KMS-11 (cell line): ENCODE results near the gene SUV39H2.

Experiments used
- H2AFZ ChIP-seq: fragments of 200-600 bp; sonication (generic); 2 replicates; pipeline ENCODE4 v1.6.1; 2016; ENCODE audit warnings: antibody characterized with exemption, mixed run types, low read depth
- H3K27ac ChIP-seq: fragments of 200-600 bp; sonication (generic); 2 replicates; pipeline ENCODE4 v1.6.1; 2016; ENCODE audit warnings: mild to moderate bottlenecking, mixed run types
- H3K27me3 ChIP-seq: fragments of 200-600 bp; sonication (generic); 2 replicates; pipeline ENCODE4 v1.6.1; 2017; ENCODE audit warnings: mild to moderate bottlenecking, low read depth, mixed run types, moderate library complexity; ENCODE audit not compliant: insufficient read depth
- H3K36me3 ChIP-seq: fragments of 200-600 bp; sonication (generic); 2 replicates; pipeline ENCODE4 v1.6.1; 2017; ENCODE audit warnings: mild to moderate bottlenecking, mixed run types; ENCODE audit not compliant: insufficient read depth
- H3K4me1 ChIP-seq: fragments of 200-600 bp; sonication (generic); 2 replicates; pipeline ENCODE4 v1.6.1; 2016; ENCODE audit warnings: mild to moderate bottlenecking, low read depth, mixed run types; ENCODE audit not compliant: poor library complexity, severe bottlenecking
- H3K4me2 ChIP-seq: fragments of 200-600 bp; sonication (generic); 2 replicates; pipeline ENCODE4 v1.7.0; 2016; ENCODE audit warnings: mild to moderate bottlenecking, mixed run types
- H3K4me3 ChIP-seq: fragments of 200-600 bp; sonication (generic); IDR thresholded peaks from 2 replicates; pipeline ENCODE4 v1.6.1; 2017; ENCODE audit warnings: low read depth, low read length, mixed read lengths; ENCODE audit not compliant: insufficient read depth
- H3K79me2 ChIP-seq: fragments of 200-600 bp; sonication (generic); 2 replicates; pipeline ENCODE4 v1.6.1; 2016; ENCODE audit warnings: low read depth, mixed run types; ENCODE audit not compliant: insufficient read depth
- H3K9ac ChIP-seq: fragments of 200-600 bp; sonication (generic); 2 replicates; pipeline ENCODE4 v1.6.1; 2016; ENCODE audit warnings: mild to moderate bottlenecking, mixed run types
- H4K20me1 ChIP-seq: fragments of 200-600 bp; sonication (generic); 2 replicates; pipeline ENCODE4 v1.6.1; 2016; ENCODE audit warnings: mild to moderate bottlenecking, mixed run types; ENCODE audit not compliant: insufficient read depth
- TF ChIP-seq, protein P1 (sequence below): fragments of 200-600 bp; sonication (generic); conservative IDR thresholded peaks from 2 replicates; pipeline ENCODE4 v1.6.1; 2017; ENCODE audit warnings: low read depth, mild to moderate bottlenecking, antibody characterized with exemption, low read length, moderate library complexity, mixed read lengths

SUV39H2 gene

DNA sequence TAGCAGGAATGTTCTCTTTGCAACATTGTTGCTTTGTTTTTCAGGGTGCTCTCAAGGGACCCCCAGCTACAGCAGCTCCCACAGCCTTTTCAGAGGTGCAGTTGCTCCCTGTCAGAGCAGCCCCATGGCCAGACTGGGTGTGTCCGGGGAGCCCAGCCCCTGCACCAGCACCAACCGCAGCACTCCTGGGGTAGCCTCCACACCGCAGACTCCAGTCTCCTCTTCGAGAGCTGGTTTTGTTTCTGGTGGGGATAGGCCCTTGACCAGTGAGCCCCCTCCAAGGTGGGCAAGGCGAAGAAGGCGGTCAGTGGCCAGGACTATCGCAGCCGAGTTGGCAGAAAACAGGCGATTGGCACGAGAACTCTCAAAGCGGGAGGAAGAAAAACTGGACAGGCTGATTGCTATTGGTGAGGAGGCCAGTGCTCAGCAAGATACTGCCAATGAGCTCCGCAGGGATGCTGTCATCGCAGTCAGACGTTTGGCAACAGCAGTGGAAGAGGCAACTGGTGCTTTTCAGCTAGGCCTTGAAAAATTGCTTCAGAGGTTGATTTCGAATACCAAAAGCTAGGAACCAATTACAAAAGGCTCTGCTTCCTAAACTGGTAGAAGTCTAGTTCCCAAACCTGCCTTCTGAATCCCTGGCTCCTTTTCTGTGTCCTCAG is 35.2 kb upstream of the SUV39H2 start:
- Histone ChIP-seq H3K27ac (no peak overlapping the region), H3K4me1 (peaks cover 9% of the 10 kb centered on the region), H3K27me3 (no peaks in the 10 kb centered on the region), H3K4me3 (no peak overlapping the region), H2AFZ (no peak overlapping the region), H3K4me2 (no peak overlapping the region), H3K36me3 (no peaks in the 10 kb centered on the region; the same call in 1 of the 2 replicates), H4K20me1 (no peaks in the 10 kb centered on the region), H3K79me2 (peaks cover 39% of the 10 kb centered on the region), H3K9ac (no peak overlapping the region)
- TF ChIP-seq, protein P1, sequence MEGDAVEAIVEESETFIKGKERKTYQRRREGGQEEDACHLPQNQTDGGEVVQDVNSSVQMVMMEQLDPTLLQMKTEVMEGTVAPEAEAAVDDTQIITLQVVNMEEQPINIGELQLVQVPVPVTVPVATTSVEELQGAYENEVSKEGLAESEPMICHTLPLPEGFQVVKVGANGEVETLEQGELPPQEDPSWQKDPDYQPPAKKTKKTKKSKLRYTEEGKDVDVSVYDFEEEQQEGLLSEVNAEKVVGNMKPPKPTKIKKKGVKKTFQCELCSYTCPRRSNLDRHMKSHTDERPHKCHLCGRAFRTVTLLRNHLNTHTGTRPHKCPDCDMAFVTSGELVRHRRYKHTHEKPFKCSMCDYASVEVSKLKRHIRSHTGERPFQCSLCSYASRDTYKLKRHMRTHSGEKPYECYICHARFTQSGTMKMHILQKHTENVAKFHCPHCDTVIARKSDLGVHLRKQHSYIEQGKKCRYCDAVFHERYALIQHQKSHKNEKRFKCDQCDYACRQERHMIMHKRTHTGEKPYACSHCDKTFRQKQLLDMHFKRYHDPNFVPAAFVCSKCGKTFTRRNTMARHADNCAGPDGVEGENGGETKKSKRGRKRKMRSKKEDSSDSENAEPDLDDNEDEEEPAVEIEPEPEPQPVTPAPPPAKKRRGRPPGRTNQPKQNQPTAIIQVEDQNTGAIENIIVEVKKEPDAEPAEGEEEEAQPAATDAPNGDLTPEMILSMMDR = no peak

DNA sequence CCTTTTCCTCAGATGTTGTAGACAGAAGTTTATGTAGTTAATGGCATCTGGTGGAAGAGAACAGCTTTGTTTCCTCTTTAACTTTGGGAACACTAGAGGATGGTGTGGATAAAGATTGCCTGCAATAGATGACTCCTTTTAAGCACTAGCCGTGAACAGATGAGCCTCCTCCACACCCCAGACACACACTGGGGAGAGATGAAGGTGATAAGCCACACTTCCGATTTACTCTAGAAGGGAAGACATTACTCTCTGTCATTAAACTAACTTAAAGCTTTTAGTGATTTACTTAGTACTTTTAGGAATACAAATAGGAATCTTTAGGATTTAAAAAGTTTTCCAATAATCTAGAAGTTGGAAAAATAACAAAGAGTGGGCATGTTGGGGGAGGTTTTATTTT is 33.7 kb upstream of the SUV39H2 start:
- peaks cover 3% of the 10 kb centered on the region for H3K4me1 ChIP-seq
- TF ChIP-seq, protein P1 = no peak
- H2AFZ ChIP-seq = no peak overlapping the region
- H4K20me1 ChIP-seq = no peaks in the 10 kb centered on the region
- no peaks in the 10 kb centered on the region for H3K27me3 ChIP-seq
- H3K4me2 ChIP-seq = no peak overlapping the region
- no peak overlapping the region for H3K9ac ChIP-seq
- H3K4me3 ChIP-seq = no peak overlapping the region
- no peaks in the 10 kb centered on the region; the same call in 1 of the 2 replicates for H3K36me3 ChIP-seq
- H3K79me2 ChIP-seq = peaks cover 24% of the 10 kb centered on the region; the same call in 1 of the 2 replicates
- no peak overlapping the region for H3K27ac ChIP-seq

DNA sequence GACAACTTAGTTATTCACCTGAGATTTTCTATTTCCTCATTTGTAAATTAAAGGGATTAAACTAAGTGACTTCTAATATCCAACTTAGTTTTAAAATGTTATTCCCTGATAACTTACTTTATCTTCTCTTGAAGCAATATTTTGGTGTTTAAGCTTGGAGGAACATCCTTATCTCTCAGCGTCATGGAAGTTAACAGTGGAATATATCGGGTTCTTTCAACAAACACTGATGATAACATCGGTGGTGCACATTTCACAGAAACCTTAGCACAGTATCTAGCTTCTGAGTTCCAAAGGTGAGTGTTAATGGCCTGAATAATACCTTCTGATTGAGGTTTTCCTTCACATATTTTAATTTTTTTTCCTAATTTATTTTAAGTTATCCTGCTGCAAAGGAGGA is 26.4 kb upstream of the SUV39H2 start:
- H3K27me3 ChIP-seq = no peaks in the 10 kb centered on the region
- no peak overlapping the region for H3K27ac ChIP-seq
- H3K9ac ChIP-seq = no peak overlapping the region
- no peaks in the 10 kb centered on the region for H3K79me2 ChIP-seq
- no peaks in the 10 kb centered on the region for H4K20me1 ChIP-seq
- no peak overlapping the region for H3K4me2 ChIP-seq
- no peaks in the 10 kb centered on the region for H3K4me1 ChIP-seq
- no peak overlapping the region for H3K4me3 ChIP-seq
- no peaks in the 10 kb centered on the region; the same call in 1 of the 2 replicates for H3K36me3 ChIP-seq
- H2AFZ ChIP-seq = no peak overlapping the region
- TF ChIP-seq, protein P1 = no peak

DNA sequence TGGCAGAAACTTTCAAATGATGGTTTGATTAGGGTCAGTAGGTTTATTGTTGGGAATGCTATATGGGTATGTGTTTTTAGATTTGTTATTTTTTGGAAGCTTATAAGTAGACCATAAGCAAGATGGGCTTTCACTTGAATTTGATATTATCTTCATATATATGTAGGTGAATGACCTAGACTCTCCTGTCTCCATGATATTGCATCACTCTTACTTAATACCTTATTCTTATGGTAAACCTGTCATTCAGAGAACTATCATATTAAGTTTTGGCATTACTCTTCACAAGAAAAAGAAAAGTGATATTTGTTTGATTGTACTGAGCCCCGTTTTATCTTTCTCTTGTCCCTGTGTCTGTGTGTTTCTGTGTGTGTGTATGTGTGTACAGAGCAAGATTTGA is 23.2 kb upstream of the SUV39H2 start:
- Histone ChIP-seq H3K4me2 (no peak overlapping the region), H2AFZ (no peak overlapping the region), H4K20me1 (no peaks in the 10 kb centered on the region), H3K9ac (no peak overlapping the region), H3K4me1 (peaks cover 17% of the 10 kb centered on the region), H3K79me2 (no peaks in the 10 kb centered on the region), H3K27ac (no peak overlapping the region), H3K27me3 (no peaks in the 10 kb centered on the region), H3K36me3 (no peaks in the 10 kb centered on the region; the same call in 1 of the 2 replicates), H3K4me3 (no peak overlapping the region)
- TF ChIP-seq, protein P1 = no peak
